ENCODE measurements around the gene MCM6. TPM values are rescaled to one million over a fixed set of nuclear protein-coding genes. Genes with fewer than 3 reads are reported as not detected.

The MCM6 gene
- polyA plus RNA-seq, 1 donor from 2014 or later = 7.0 TPM

DNA sequence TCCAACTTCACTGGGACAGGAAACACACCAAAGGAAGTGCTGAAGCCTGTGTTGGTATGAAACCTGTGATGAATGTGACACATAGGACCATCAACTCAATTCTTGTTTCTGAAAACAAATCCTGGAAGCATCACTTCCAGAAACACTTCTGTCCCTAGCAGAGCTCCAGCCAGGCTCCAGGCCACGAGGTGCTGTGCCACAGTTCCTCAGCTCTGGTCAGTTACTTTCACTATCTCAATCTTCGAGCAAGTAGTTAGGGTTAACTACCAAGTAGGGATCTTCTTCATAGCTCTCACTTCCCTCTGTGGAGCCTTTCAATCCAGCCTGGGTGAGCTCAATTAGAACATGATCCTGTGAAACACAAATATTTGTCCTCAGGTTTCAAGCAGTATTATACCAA, 35.6 kb downstream of the MCM6 start:
- H4K20me1 ChIP-seq (ENCODE audit: insufficient read depth) = no peaks in the 10 kb centered on the region
- no peaks in the 10 kb centered on the region for H3K79me2 ChIP-seq (replicated peaks; ENCODE audit: insufficient read depth, low read length)
- H2AFZ ChIP-seq (ENCODE audit: low read depth, low read length) = no peak overlapping the region
- no peaks in the 10 kb centered on the region for H3K27me3 ChIP-seq (ENCODE audit: insufficient read depth, low read depth, low read length)
- no peak overlapping the region for H3K4me3 ChIP-seq (ENCODE audit: low read length)
- TF ChIP-seq MXI1 (conservative IDR thresholded peaks at IDR 0.05; ENCODE audit: poor library complexity, severe bottlenecking) (no peak), EP300 (conservative IDR thresholded peaks at IDR 0.05; ENCODE audit: poor library complexity, severe bottlenecking) (no peak), EZH2 (IDR thresholded peaks at IDR 0.05; ENCODE audit: borderline replicate concordance, insufficient read depth, low read length, poor library complexity, severe bottlenecking) (no peak), SMC3 (conservative IDR thresholded peaks at IDR 0.05; ENCODE audit: poor library complexity) (no peak), POLR2AphosphoS5 (IDR thresholded peaks at IDR 0.05) (no peak)
- no peaks in the 10 kb centered on the region for H3K9me3 ChIP-seq (ENCODE audit: low read length)
- H3K9ac ChIP-seq (ENCODE audit: low read length) = no peak overlapping the region
- no peaks in the 10 kb centered on the region for H3K9me2 ChIP-seq (ENCODE audit: insufficient read depth, low read length)
- no peaks in the 10 kb centered on the region for H3K36me3 ChIP-seq (ENCODE audit: insufficient read depth, low read length)
- H3F3A ChIP-seq (ENCODE audit: insufficient read depth, low read length, poor library complexity, severe bottlenecking) = no peaks in the 10 kb centered on the region
- no peak overlapping the region for H3K4me2 ChIP-seq (ENCODE audit: low read length)
- no peak overlapping the region for H3K27ac ChIP-seq (ENCODE audit: low read length)

GRCh38 chr2:135839713-135840112, 36.5 kb downstream of the MCM6 start:
- Histone ChIP-seq H3K27me3 (ENCODE audit: insufficient read depth, low read depth, low read length) (no peaks in the 10 kb centered on the region), H3K79me2 (replicated peaks; ENCODE audit: insufficient read depth, low read length) (no peaks in the 10 kb centered on the region), H3K4me2 (ENCODE audit: low read length) (no peak overlapping the region), H3K27ac (ENCODE audit: low read length) (no peak overlapping the region), H3F3A (ENCODE audit: insufficient read depth, low read length, poor library complexity, severe bottlenecking) (no peaks in the 10 kb centered on the region), H3K9ac (ENCODE audit: low read length) (no peak overlapping the region), H4K20me1 (ENCODE audit: insufficient read depth) (no peaks in the 10 kb centered on the region), H2AFZ (ENCODE audit: low read depth, low read length) (no peak overlapping the region), H3K9me3 (ENCODE audit: low read length) (no peaks in the 10 kb centered on the region), H3K36me3 (ENCODE audit: insufficient read depth, low read length) (no peaks in the 10 kb centered on the region), H3K4me3 (ENCODE audit: low read length) (no peak overlapping the region), H3K9me2 (ENCODE audit: insufficient read depth, low read length) (no peaks in the 10 kb centered on the region)
- TF ChIP-seq CTCF (IDR thresholded peaks at IDR 0.05; ENCODE audit: poor library complexity, severe bottlenecking) (no peak), POLR2AphosphoS5 (IDR thresholded peaks at IDR 0.05) (no peak), TAF1 (IDR thresholded peaks at IDR 0.05; ENCODE audit: low read depth) (no peak), EZH2 (IDR thresholded peaks at IDR 0.05; ENCODE audit: borderline replicate concordance, insufficient read depth, low read length, poor library complexity, severe bottlenecking) (no peak), RAD21 (conservative IDR thresholded peaks at IDR 0.05) (no peak), MXI1 (conservative IDR thresholded peaks at IDR 0.05; ENCODE audit: poor library complexity, severe bottlenecking) (no peak), EP300 (conservative IDR thresholded peaks at IDR 0.05; ENCODE audit: poor library complexity, severe bottlenecking) (no peak), SMC3 (conservative IDR thresholded peaks at IDR 0.05; ENCODE audit: poor library complexity) (no peak)
- TF ChIP-seq, protein P1, sequence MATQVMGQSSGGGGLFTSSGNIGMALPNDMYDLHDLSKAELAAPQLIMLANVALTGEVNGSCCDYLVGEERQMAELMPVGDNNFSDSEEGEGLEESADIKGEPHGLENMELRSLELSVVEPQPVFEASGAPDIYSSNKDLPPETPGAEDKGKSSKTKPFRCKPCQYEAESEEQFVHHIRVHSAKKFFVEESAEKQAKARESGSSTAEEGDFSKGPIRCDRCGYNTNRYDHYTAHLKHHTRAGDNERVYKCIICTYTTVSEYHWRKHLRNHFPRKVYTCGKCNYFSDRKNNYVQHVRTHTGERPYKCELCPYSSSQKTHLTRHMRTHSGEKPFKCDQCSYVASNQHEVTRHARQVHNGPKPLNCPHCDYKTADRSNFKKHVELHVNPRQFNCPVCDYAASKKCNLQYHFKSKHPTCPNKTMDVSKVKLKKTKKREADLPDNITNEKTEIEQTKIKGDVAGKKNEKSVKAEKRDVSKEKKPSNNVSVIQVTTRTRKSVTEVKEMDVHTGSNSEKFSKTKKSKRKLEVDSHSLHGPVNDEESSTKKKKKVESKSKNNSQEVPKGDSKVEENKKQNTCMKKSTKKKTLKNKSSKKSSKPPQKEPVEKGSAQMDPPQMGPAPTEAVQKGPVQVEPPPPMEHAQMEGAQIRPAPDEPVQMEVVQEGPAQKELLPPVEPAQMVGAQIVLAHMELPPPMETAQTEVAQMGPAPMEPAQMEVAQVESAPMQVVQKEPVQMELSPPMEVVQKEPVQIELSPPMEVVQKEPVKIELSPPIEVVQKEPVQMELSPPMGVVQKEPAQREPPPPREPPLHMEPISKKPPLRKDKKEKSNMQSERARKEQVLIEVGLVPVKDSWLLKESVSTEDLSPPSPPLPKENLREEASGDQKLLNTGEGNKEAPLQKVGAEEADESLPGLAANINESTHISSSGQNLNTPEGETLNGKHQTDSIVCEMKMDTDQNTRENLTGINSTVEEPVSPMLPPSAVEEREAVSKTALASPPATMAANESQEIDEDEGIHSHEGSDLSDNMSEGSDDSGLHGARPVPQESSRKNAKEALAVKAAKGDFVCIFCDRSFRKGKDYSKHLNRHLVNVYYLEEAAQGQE (IDR thresholded peaks at IDR 0.05; ENCODE audit: borderline replicate concordance) = no peak
